B cell (primary cell): Measurements from ENCODE around the gene ZMYND8.

Source experiments
- EZH2 ChIP-seq: IDR thresholded peaks from 2 replicates; pipeline ENCODE4 v1.6.1; 2012; ENCODE audit warnings: borderline replicate concordance, low read depth, mild to moderate bottlenecking, moderate library complexity, low read length; ENCODE audit not compliant: insufficient read depth, poor library complexity, severe bottlenecking
- TF ChIP-seq, protein P1 (sequence below): fragments of 200-600 bp; IDR thresholded peaks from one replicate; pipeline ENCODE4 v1.8.0; 2022; ENCODE audit warnings: antibody characterized with exemption, mild to moderate bottlenecking

DNA sequence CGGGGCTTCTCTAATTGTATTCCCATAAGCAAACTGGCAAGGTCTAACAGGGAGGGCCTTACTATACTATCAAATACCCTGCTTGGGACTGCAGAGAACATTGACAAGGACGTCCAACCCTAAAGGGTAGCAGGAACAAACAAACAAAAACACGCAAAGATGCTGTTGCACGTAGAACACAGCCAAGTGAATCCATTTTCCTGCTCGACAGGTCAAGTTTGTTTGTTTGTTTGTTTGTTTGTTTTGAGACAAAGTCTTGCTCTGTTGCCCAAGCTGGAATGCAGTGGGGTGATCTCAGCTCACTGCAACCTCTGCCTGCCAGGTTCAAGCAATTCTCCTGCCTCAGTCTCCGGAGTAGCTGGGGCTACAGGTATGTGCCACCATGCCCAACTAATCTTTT, 91.3 kb downstream of the ZMYND8 start:
- TF ChIP-seq, protein P1, sequence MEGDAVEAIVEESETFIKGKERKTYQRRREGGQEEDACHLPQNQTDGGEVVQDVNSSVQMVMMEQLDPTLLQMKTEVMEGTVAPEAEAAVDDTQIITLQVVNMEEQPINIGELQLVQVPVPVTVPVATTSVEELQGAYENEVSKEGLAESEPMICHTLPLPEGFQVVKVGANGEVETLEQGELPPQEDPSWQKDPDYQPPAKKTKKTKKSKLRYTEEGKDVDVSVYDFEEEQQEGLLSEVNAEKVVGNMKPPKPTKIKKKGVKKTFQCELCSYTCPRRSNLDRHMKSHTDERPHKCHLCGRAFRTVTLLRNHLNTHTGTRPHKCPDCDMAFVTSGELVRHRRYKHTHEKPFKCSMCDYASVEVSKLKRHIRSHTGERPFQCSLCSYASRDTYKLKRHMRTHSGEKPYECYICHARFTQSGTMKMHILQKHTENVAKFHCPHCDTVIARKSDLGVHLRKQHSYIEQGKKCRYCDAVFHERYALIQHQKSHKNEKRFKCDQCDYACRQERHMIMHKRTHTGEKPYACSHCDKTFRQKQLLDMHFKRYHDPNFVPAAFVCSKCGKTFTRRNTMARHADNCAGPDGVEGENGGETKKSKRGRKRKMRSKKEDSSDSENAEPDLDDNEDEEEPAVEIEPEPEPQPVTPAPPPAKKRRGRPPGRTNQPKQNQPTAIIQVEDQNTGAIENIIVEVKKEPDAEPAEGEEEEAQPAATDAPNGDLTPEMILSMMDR = no peak
- TF ChIP-seq EZH2 = no peak
